Measurements from ENCODE around the gene THSD4.

Gene THSD4

DNA sequence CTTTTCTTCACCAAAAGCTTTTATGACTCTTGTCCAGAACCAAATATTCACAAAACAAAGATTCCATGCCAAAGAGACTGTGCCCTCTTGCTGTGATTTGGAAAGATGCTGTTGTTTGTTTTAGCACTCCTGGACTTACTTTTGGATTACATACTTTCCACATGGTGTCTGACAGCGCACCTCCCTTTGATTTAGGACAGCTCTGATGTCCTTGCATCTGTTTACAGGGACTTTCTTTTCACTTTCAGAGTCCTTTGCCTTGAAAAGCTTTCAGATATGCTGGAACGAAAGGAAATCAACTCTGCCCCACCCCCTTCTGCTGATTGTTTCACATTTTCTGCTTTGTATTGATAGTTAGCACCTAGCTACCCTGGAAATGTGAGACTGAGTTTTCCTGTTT, 562.1 kb downstream of the THSD4 start:
- H3K36me3 ChIP-seq (ENCODE audit: control insufficient read depth, low read length): no peaks in the 10 kb centered on the region
- H3K9me2 ChIP-seq (replicated peaks; ENCODE audit: control insufficient read depth, low read length): no peaks in the 10 kb centered on the region
- H3K4me1 ChIP-seq (ENCODE audit: control insufficient read depth, low read length): no peaks in the 10 kb centered on the region
- H3K9me3 ChIP-seq (ENCODE audit: control insufficient read depth, insufficient read depth, low read length): no peaks in the 10 kb centered on the region
- TF ChIP-seq CTCF (IDR thresholded peaks at IDR 0.05; ENCODE audit: low read depth, low read length, poor library complexity, severe bottlenecking): no peak
- TF ChIP-seq EZH2phosphoT487 (IDR thresholded peaks at IDR 0.05; ENCODE audit: borderline replicate concordance, low read length): no peak
- H3K4me2 ChIP-seq (ENCODE audit: low read length): no peak overlapping the region
- H4K20me1 ChIP-seq (ENCODE audit: control insufficient read depth, insufficient read depth, low read depth, low read length): no peaks in the 10 kb centered on the region
- H3K27me3 ChIP-seq (ENCODE audit: control insufficient read depth, low read length): peaks cover 3% of the 10 kb centered on the region; the same call in 1 of the 2 replicates
- no peak overlapping the region for H3K27ac ChIP-seq (ENCODE audit: low read depth, low read length)
- H3K79me2 ChIP-seq (ENCODE audit: control insufficient read depth, low read length): no peaks in the 10 kb centered on the region
- H3F3A ChIP-seq (ENCODE audit: control insufficient read depth, insufficient read depth): no peaks in the 10 kb centered on the region
- no peak overlapping the region for H3K4me3 ChIP-seq (ENCODE audit: low read length)

DNA sequence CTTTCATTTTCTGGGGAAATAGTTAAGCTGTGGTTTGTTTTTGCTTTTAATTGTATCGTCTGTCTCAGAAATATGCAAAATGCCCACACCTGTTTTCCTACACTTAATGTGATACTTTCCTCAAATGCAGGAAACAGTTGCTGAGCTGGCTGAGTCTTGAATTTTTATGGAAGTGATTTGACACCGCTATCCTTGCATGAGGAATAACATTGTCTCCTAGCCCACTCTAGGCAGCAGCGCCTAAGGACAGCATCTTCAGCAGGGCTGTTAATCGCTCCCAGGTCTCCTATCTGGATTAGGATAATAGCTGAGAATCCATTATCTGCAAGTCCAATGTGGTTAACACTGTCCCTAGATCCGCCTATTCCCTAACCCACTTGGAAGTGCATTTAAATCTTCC, 562.5 kb downstream of the THSD4 start:
- Histone ChIP-seq H3K4me3 (ENCODE audit: low read length) (no peak overlapping the region), H3K27ac (ENCODE audit: low read depth, low read length) (no peak overlapping the region), H3K4me2 (ENCODE audit: low read length) (no peak overlapping the region), H4K20me1 (ENCODE audit: control insufficient read depth, insufficient read depth, low read depth, low read length) (no peaks in the 10 kb centered on the region), H3K36me3 (ENCODE audit: control insufficient read depth, low read length) (no peaks in the 10 kb centered on the region), H3K9me2 (replicated peaks; ENCODE audit: control insufficient read depth, low read length) (no peaks in the 10 kb centered on the region), H3K9me3 (ENCODE audit: control insufficient read depth, insufficient read depth, low read length) (no peaks in the 10 kb centered on the region), H3K27me3 (ENCODE audit: control insufficient read depth, low read length) (peaks cover 3% of the 10 kb centered on the region; the same call in 1 of the 2 replicates), H3K79me2 (ENCODE audit: control insufficient read depth, low read length) (no peaks in the 10 kb centered on the region), H3K4me1 (ENCODE audit: control insufficient read depth, low read length) (no peaks in the 10 kb centered on the region), H3F3A (ENCODE audit: control insufficient read depth, insufficient read depth) (no peaks in the 10 kb centered on the region)
- TF ChIP-seq EZH2phosphoT487 (IDR thresholded peaks at IDR 0.05; ENCODE audit: borderline replicate concordance, low read length) (no peak), CTCF (IDR thresholded peaks at IDR 0.05; ENCODE audit: low read depth, low read length, poor library complexity, severe bottlenecking) (no peak)

- TF ChIP-seq CTCF (IDR thresholded peaks at IDR 0.05; ENCODE audit: low read depth, low read length, poor library complexity, severe bottlenecking) (no peak), EZH2phosphoT487 (IDR thresholded peaks at IDR 0.05; ENCODE audit: borderline replicate concordance, low read length) (no peak)
- H3K27me3 ChIP-seq (ENCODE audit: control insufficient read depth, low read length): peaks cover 3% of the 10 kb centered on the region; the same call in 1 of the 2 replicates
- H3K4me1 ChIP-seq (ENCODE audit: control insufficient read depth, low read length): no peaks in the 10 kb centered on the region
- H3K9me2 ChIP-seq (replicated peaks; ENCODE audit: control insufficient read depth, low read length): no peaks in the 10 kb centered on the region
- H3K36me3 ChIP-seq (ENCODE audit: control insufficient read depth, low read length): no peaks in the 10 kb centered on the region
- H3K4me2 ChIP-seq (ENCODE audit: low read length): no peak overlapping the region
- no peaks in the 10 kb centered on the region for H3F3A ChIP-seq (ENCODE audit: control insufficient read depth, insufficient read depth)
- no peaks in the 10 kb centered on the region for H3K9me3 ChIP-seq (ENCODE audit: control insufficient read depth, insufficient read depth, low read length)
- H4K20me1 ChIP-seq (ENCODE audit: control insufficient read depth, insufficient read depth, low read depth, low read length): no peaks in the 10 kb centered on the region
- no peaks in the 10 kb centered on the region for H3K79me2 ChIP-seq (ENCODE audit: control insufficient read depth, low read length)
- H3K4me3 ChIP-seq (ENCODE audit: low read length): no peak overlapping the region
- H3K27ac ChIP-seq (ENCODE audit: low read depth, low read length): no peak overlapping the region
These were observed 562.9 kb downstream of the THSD4 start for GRCh38 chr15:71678191-71678590.
